Spinal cord (tissue), 10 donors: ENCODE measurements around the gene RHEBL1. TPM values are rescaled to one million over a fixed set of nuclear protein-coding genes. Genes with fewer than 3 reads are reported as not detected.
A peak's percentile ranks its signal among the peaks of the same experiment; 100 is the strongest.

Source experiments
- DNase-seq, 6 donors: peaks; one replicate each; pipeline versions ENCODE4 v3.0.0 to v3.0.0-alpha.2; 2013 to 2015; ENCODE audit warnings: low spot score in 6 of 6, low read depth in 4 of 6
- H3K27ac ChIP-seq: one replicate; pipeline ENCODE4 v1.5.1; 2013; ENCODE audit warnings: low read depth, low read length, control low read depth
- H3K27me3 ChIP-seq: one replicate; pipeline ENCODE4 v1.6.1; 2013; ENCODE audit warnings: low read length; ENCODE audit not compliant: control insufficient read depth, insufficient read depth
- H3K36me3 ChIP-seq: one replicate; pipeline ENCODE4 v1.6.1; 2013; ENCODE audit warnings: low read length; ENCODE audit not compliant: control insufficient read depth, insufficient read depth
- H3K4me1 ChIP-seq: one replicate; pipeline ENCODE4 v1.6.1; 2013; ENCODE audit warnings: low read length; ENCODE audit not compliant: control insufficient read depth, insufficient read depth
- H3K4me3 ChIP-seq: one replicate; pipeline ENCODE4 v1.5.1; 2013; ENCODE audit warnings: low read depth, low read length, control low read depth
- H3K9me3 ChIP-seq: one replicate; pipeline ENCODE4 v1.6.1; 2013; ENCODE audit warnings: low read length; ENCODE audit not compliant: control insufficient read depth, insufficient read depth
- WGBS: methylation state at CpG from one replicate; pipeline ENCODE4 v1.1.5; 2013; ENCODE audit warnings: missing lambda C conversion rate; ENCODE audit not compliant: insufficient coverage; 5-methylcytosine and 5-hydroxymethylcytosine counted together
- polyA plus RNA-seq, 2 donors: library from polyadenylated mRNA; unstranded; fragments of 120-200 nt; gene quantifications; one replicate each; pipeline ENCODE4 v1.2.1, GENCODE V29; 2013; ENCODE audit not compliant: insufficient read length in 2 of 2
- total RNA-seq, 2 donors: library from RNA; depleted of rRNA in 1 of 2; stranded (reverse); fragments of 120-200 nt in 1 of 2; fragments of >200 nt in 1 of 2; gene quantifications; one replicate each; pipeline versions ENCODE4 v1.2.3 to v1.2.4, GENCODE V29; 2013 to 2014
- donor health status: healthy.

Gene RHEBL1
- total and polyA plus RNA-seq, 4 donors: 1.5 to 4.1 (median 1.8) TPM

DNA sequence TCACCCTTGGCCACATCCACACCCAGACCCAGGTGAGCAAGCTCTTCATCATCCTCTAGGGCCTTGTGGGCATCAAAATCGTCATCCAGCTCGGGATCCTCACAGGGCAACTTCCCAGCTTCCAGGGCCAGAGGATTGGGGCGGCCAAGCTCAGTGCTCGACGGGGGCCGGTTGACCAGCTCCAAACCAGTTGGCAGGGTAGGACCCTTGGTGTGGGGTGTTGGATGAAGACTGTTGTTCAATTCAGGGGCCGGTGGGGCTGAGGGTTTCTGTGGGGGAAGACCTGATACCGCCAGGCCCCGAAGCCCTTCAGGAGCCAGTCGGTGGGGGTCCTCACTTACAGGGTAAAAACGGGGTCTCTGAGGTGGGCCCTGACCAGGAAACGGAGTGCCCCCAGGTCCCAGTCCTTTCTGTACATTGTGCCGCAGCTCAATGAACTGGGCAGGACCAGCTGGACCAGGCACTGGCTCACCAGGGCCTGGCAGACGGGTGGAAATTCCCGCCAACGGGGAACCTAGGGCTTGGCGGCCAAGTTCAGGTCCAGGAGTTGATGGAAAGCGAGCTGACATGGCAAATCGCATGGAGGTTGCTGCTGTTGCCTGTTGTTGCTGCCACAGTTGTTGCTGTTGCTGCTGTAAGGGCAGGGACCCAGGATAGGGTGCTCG is 31.4 kb downstream of the RHEBL1 start:
- Histone ChIP-seq H3K4me1 (no peaks in the 10 kb centered on the region), H3K27ac (no peak overlapping the region), H3K9me3 (no peaks in the 10 kb centered on the region), H3K36me3 (peaks cover 96% of the 10 kb centered on the region), H3K27me3 (no peaks in the 10 kb centered on the region), H3K4me3 (no peak overlapping the region)
- no peak for DNase-seq
- WGBS: 94% methylated on average over 19 of the region's 20 CpGs

DNA sequence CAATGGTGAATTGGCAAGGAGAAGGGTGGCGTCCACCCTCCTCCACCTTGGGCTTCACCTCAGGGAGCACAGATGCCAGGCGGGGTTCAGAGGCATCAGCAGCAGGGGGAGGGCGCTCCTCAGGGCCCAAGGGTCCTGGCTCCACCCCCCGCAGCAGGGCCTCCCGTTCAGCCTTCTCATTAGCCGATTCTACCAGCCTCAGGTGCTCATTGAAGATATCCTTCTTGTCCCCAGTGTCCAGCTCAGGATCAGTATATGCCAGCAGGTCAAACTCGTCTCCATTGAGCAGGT is 31.9 kb downstream of the RHEBL1 start:
- Histone ChIP-seq H3K27me3 (no peaks in the 10 kb centered on the region), H3K4me1 (peaks cover 4% of the 10 kb centered on the region), H3K9me3 (no peaks in the 10 kb centered on the region), H3K4me3 (no peak overlapping the region), H3K27ac (no peak overlapping the region), H3K36me3 (peaks cover 96% of the 10 kb centered on the region)
- whole genome bisulfite sequencing: 91% methylated on average over 7 of the region's 7 CpGs
- no peak for DNase-seq

DNA sequence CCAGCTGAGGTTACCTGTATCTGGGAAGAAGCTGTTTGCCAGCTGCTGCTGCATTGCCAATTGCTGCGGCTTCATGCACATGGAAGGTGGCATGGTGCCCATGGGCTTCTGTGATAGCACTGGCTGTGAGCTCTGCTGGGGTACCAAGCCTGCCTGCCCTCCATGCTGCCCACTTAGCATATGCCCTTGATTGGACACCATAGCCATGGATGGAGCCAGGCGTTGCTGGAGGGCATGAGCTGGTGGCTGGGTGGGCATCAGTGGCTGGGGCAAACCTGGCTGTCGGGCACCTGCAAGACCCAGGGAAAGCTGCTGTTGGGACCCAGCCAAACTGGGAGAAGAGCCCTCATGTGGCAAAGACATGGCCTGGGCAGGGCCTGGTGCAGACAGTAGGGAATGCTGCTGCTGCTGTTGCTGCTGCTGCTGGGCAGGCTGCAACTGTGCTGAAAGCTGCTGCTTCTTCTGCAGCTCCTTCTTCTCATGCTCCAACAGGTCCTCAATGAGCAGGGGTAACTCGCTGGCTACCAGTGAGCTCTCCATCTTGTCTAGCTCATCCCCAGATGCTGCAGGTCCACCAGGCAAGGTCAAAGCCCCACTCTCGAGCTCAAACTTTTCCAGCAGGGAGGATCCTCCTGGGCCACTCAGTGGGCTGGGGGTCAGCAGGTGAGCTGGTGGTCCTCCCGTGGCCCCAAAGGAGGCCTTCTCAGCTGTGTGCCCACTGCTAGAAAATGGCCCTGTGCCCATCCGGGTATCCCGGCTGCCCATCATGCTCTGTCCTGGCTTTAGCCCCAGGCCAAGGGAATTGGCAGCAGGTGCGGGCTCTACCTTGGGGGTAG is 32.5 kb downstream of the RHEBL1 start:
- Histone ChIP-seq H3K4me3 (no peak overlapping the region), H3K9me3 (no peaks in the 10 kb centered on the region), H3K27me3 (no peaks in the 10 kb centered on the region), H3K36me3 (peaks cover 96% of the 10 kb centered on the region), H3K27ac (no peak overlapping the region), H3K4me1 (peaks cover 9% of the 10 kb centered on the region)
- DNase-seq: peak in 1 of 6 donors; percentile 22
- WGBS: 94% methylated on average over 9 of the region's 9 CpGs

DNA sequence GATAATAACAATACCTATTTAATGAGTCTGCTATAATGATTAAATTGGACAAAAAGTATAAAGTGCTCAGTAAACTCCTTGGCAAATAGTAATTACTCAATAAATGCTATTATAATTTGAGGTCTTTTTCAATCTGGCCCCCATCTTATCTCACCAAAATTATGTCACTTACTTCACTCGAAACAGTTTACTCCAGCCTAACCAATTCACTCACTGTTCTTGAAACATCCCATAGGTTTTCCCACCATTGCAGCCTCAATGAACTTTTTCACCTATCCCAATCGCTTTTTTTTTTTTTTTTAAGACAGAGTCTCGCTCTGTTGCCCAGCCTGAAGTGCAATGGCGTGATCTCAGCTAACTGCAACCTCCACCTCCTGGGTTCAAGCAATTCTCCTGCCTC is 33.8 kb downstream of the RHEBL1 start:
- WGBS: 88% methylated on average over 2 of the region's 4 CpGs
- Histone ChIP-seq H3K4me3 (no peak overlapping the region), H3K4me1 (peaks cover 20% of the 10 kb centered on the region)

DNA sequence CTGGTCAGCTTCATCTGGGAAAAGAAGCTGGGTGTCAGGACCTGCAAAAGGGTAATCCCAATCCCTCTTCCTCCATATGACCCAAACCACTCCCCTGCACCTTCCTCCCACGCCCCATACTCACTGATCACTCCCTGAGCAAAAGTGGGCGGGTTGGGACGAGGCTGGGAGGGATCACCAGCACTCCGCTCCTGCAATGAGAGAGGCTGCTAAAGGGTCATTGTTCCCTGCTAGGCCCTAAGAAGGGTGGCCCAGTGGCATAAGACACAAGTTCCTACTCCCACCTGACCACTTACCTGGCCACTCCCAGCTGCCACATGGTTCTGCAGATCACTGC is 35.5 kb downstream of the RHEBL1 start:
- peaks cover 20% of the 10 kb centered on the region for H3K4me1 ChIP-seq
- H3K27ac ChIP-seq: no peak overlapping the region
- H3K9me3 ChIP-seq: no peaks in the 10 kb centered on the region
- DNase-seq: no peak
- no peaks in the 10 kb centered on the region for H3K27me3 ChIP-seq
- H3K36me3 ChIP-seq: peaks cover 95% of the 10 kb centered on the region
- no peak overlapping the region for H3K4me3 ChIP-seq
- 100% methylated on average over 1 of the region's 4 CpGs for WGBS

More for the DNA sequence above, 33.8 kb downstream of the RHEBL1 start:
- H3K27ac ChIP-seq: no peak overlapping the region
- no peaks in the 10 kb centered on the region for H3K27me3 ChIP-seq
- H3K36me3 ChIP-seq: peaks cover 96% of the 10 kb centered on the region
- no peaks in the 10 kb centered on the region for H3K9me3 ChIP-seq
- DNase-seq: no peak

DNA sequence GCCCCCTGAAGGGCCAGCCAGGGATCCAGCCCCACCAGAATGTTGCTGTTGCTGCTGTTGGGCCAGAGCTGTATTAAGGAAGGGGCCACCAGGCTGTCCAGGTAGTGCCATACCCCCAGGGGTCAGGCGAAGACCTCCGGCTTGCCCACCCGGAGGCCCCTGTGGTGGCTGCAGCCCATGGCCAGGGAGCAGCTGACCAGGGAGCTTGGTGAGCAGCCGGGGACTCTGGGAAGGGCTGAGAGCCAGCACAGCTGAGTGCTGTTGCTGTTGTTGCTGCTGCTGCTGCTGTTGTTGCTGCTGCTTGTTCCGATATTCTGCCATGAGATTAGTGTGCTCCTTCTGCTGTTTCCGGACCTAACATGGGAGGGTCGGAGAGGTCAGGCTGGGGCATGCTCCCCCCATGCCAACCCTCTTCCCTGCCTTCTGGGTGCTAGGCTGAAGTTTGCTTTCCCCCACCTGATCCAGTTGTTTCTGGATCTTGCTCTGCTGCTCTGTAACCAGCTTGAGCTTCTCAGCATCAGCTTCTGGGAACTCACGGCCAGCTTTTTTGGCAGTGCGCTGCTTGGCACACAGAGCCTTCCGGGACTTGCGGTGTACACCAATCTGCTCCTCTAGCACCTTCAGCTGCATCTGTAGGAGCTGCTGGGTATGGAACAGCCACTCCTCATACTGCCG is 36.0 kb downstream of the RHEBL1 start:
- H3K9me3 ChIP-seq: no peaks in the 10 kb centered on the region
- H3K36me3 ChIP-seq: peaks cover 95% of the 10 kb centered on the region
- H3K27ac ChIP-seq: no peak overlapping the region
- 91% methylated on average over 12 of the region's 12 CpGs for WGBS
- DNase-seq: no peak
- no peak overlapping the region for H3K4me3 ChIP-seq
- no peaks in the 10 kb centered on the region for H3K27me3 ChIP-seq
- peaks cover 20% of the 10 kb centered on the region for H3K4me1 ChIP-seq

DNA sequence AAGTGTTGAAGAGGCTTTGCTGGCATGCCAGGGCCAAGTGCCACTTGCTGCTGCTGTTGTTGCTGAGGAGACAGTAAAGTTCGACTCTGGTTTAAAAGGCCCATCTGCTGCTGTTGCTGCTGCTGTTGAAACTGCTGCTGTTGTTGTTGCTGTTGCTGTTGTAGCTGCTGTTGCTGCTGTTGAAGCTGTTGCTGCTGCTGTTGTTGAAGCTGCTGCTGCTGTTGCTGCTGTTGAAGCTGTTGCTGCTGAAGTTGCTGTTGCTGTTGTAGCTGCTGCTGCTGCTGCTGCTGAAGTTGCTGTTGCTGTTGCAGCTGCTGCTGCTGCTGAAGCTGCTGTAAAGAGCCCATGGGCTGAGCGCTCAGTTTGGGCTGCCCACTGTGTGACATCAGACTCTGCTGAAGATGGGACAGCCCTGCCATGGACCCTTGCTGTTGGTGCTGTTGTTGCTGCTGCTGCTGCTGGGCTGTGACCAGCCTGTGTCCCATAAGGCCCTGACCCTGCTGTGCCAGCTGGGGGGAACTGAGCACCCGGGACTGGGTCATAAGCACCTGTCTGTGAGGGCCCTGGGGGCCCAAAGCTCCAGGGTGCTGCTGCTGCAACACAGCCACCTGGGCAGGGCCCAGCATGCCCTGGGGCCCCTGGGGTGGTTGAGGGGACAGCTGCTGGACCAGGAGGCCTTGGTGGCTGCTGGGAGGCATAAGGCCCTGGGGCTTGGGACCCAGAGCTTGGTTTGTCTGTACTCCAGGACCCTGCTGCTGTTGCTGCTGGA is 36.9 kb downstream of the RHEBL1 start:
- Histone ChIP-seq H3K4me1 (peaks cover 20% of the 10 kb centered on the region), H3K36me3 (peaks cover 93% of the 10 kb centered on the region), H3K27ac (no peak overlapping the region), H3K27me3 (no peaks in the 10 kb centered on the region), H3K9me3 (no peaks in the 10 kb centered on the region), H3K4me3 (no peak overlapping the region)
- DNase-seq: no peak
- WGBS: 86% methylated on average over 3 of the region's 3 CpGs

DNA sequence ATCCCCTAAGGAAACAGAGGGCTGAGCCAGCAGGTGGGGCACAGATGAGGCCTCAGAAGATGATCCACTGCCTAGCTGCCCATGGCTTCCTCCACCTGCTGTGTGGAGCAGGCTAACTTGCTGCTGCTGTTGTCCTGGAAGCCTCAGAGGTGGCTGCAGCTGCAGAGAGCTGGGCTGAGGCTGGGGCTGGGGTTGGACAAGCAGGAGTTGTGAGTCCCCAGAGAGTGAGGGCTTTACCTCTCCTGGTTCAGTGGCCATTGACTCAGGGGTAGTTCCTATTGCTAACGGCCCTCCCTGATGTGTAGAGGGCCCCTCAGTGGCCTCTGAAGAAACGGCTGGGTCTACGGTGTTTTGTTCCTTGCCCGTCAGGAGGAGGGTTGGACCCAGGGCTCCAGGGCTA is 37.5 kb downstream of the RHEBL1 start:
- 55% methylated on average over 4 of the region's 4 CpGs for WGBS
- H3K27ac ChIP-seq: peak overlapping the region; percentile 33
- no peak overlapping the region for H3K4me3 ChIP-seq
- H3K27me3 ChIP-seq: no peaks in the 10 kb centered on the region
- no peaks in the 10 kb centered on the region for H3K9me3 ChIP-seq
- DNase-seq: no peak
- peaks cover 20% of the 10 kb centered on the region for H3K4me1 ChIP-seq
- peaks cover 93% of the 10 kb centered on the region for H3K36me3 ChIP-seq

DNA sequence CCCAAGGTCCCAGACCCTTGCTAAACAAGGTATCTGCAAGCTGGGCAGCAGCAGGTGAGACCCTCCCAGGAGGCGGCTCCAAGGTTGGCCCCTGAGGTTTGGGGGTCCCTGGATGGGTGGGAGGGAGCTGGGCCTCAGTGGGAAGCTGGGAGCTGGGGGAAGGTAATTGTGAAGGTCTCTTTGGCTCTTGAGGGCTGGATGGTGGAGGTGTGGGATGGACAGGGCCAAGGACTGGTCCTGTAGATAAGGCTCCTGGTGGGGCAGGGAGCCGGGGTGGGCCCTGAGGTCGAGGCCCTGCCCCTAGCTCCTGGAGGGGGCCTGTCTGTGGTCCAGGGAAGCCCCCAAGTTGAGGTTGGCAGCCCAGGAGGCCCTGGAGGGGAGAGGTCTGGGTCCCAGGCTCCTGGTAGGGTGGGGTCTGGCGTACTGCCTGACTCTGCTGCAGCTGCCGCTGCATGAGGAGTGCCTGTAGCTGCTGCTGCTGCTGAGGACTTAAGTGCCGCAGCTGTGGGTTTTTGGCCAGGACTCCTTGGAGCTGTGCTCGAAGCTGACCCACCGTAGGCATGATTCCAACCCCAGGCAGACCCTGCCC is 38.1 kb downstream of the RHEBL1 start:
- Histone ChIP-seq H3K27ac (peak overlapping the region; percentile 33), H3K9me3 (no peaks in the 10 kb centered on the region), H3K27me3 (no peaks in the 10 kb centered on the region), H3K36me3 (peaks cover 93% of the 10 kb centered on the region), H3K4me3 (no peak overlapping the region), H3K4me1 (peaks cover 20% of the 10 kb centered on the region)
- 75% methylated on average over 8 of the region's 8 CpGs for WGBS
- no peak for DNase-seq
